Heart right ventricle (tissue), 16 donors: ENCODE data around the gene PDE11A. TPM values are rescaled to one million over a fixed set of nuclear protein-coding genes. Genes with fewer than 3 reads are reported as not detected.

Experiments
- ATAC-seq, 8 donors: fragments of 200-7000 bp; cut with Tn5 transposase; one replicate each; pipeline ENCODE4 v1.9.1; 2020; ENCODE audit warnings: mild to moderate bottlenecking in 8 of 8, moderate library complexity in 8 of 8, moderate number of reproducible peaks in 1 of 8
- DNase-seq, 2 donors: peaks; one replicate each; pipeline ENCODE4 v3.0.0-alpha.2; 2020
- H3K27ac ChIP-seq, 10 donors: fragments of 200-600 bp; sonication (generic) in 2 of 10; one replicate each; pipeline versions ENCODE4 v1.5.0 to v1.8.0; 2020 to 2022; ENCODE audit warnings: mild to moderate bottlenecking in 3 of 10
- H3K27me3 ChIP-seq, 7 donors: fragments of 200-600 bp; one replicate each; pipeline ENCODE4 v1.8.0; 2021 to 2022; ENCODE audit warnings: mild to moderate bottlenecking in 2 of 7
- H3K36me3 ChIP-seq, 9 donors: fragments of 200-600 bp; sonication (generic) in 1 of 9; one replicate each; pipeline versions ENCODE4 v1.5.0 to v1.8.0; 2020 to 2022; ENCODE audit warnings: mild to moderate bottlenecking in 2 of 9
- H3K4me1 ChIP-seq, 9 donors: fragments of 200-600 bp; sonication (generic) in 1 of 9; one replicate each; pipeline versions ENCODE4 v1.5.0 to v1.8.0; 2020 to 2022; ENCODE audit warnings: mild to moderate bottlenecking in 4 of 9
- H3K4me3 ChIP-seq, 10 donors: fragments of 200-600 bp; sonication (generic) in 2 of 10; one replicate each; pipeline versions ENCODE4 v1.5.0 to v1.8.0; 2020 to 2022; ENCODE audit warnings: mild to moderate bottlenecking in 7 of 10, moderate library complexity in 2 of 10
- H3K9me3 ChIP-seq, 11 donors: fragments of 200-600 bp in 10 of 11; sonication (generic) in 2 of 11; one replicate each; pipeline versions ENCODE4 v1.5.0 to v1.8.0; 2013 to 2022; ENCODE audit warnings: mild to moderate bottlenecking in 2 of 11, control low read depth in 1 of 11, moderate library complexity in 1 of 11
- WGBS, 2 donors: extraction: QIAGEN DNeasy Blood & Tissue Kit; methylation state at CpG; one replicate each; pipeline ENCODE4 v1.1.7; 2013; ENCODE audit warnings: inconsistent platforms in 1 of 2; 5-methylcytosine and 5-hydroxymethylcytosine counted together
- intact Hi-C, 10 donors: fragments of 100-400 bp; cut with DNase I; formaldehyde crosslinking; loops; one replicate each; pipeline versions ENCODE4 v1.11.1 to v1.14.2; 2022
- polyA plus RNA-seq, 2 donors: library from polyadenylated mRNA; stranded (reverse); fragments of 200-250 nt; gene quantifications; one replicate each; pipeline ENCODE4 v1.2.3, GENCODE V29; 2013
- total RNA-seq, 10 donors: library from RNA; stranded (reverse); fragmentation: NEBNext Ultra II Directional in 3 of 10; extraction: Animal tissue kit (Norgen Biotek cat#: 25700) in 3 of 10; gene quantifications; one replicate each; pipeline versions ENCODE4 v1.2.1 to v1.2.4, GENCODE V29; 2021 to 2023
- TF ChIP-seq, protein P1 (sequence below), 9 donors: fragments of 200-600 bp; sonication (generic) in 2 of 9; IDR thresholded peaks; one replicate each; pipeline versions ENCODE4 v1.5.0 to v1.8.0; 2021 to 2022; ENCODE audit warnings: antibody characterized with exemption in 9 of 9, mild to moderate bottlenecking in 5 of 9, moderate library complexity in 1 of 9
- donor health status: Arrhythmogenic right ventricular cardiomyopathy.
- donor health status: ischemic (EF 13 %, LVEDD 7.1; RV severe dilation, severe dysfunction).
- donor health status: healthy with polysubstance abuse.
- donor health status: DM: no; HTN: yes; CAD: no.
- donor health status: DM: no; HTN: no; CAD: no.
- donor health status: ischemic (EF 25% LVEDD 6.9; RV normal size, moderate dysfunction).
- donor health status: ischemic (EF 25% LVEDD 5.7; RV mildly dilated, moderate dysfunction).
- donor health status: healthy.
- donor health status: DM: yes; HTN: yes; CAD: no.
- donor health status: Ischemic cardiomyopathy.
- donor health status: ischemic (EF 35%, LVEDD 5.7; RV mildly dilated, moderate dysfunction).
- donor health status: nonischemic (EF 11% LVEDD 7.7; RV severe dilation, severe dysfunction).
- donor health status: DM: yes; HTN: yes; CAD: no.
- donor health status: PGD.
- donor health status: ischemic (EF 29% LVEDD 5.4; RV normal size, mild dysfunction).
- donor health status: nonischemic (EF 23%, LVEDD 6.1; RV moderate dilation, normal function).

Gene PDE11A
- total and polyA plus RNA-seq, 12 donors = 0.12 to 6.4 (median 1.1) TPM

DNA sequence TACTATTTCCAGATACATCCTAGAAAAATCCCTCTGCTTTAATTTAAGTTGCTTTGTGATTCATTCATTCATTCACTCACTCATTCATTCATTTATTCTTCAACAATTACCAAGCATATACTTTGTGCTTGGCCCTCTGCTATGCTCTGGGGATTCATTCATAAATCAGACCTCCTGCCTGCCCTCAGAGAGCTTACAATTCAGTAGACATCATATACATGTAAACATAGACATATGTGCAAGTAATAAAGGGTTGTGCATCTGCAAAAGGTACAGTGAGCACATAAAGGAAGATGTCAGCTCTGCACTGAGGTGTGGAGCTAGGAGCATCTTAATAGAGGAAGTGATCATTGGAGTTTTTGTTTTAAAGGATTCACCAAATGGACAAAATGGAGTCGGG lies 490.6 kb downstream of the PDE11A start:
- no peak for DNase-seq
- H3K27me3 ChIP-seq = no peaks in the 10 kb centered on the region
- H3K27ac ChIP-seq = no peak overlapping the region
- H3K9me3 ChIP-seq = no peaks in the 10 kb centered on the region
- intact Hi-C loops = loop anchor here in 1 of 10 donors (2.0 kb wide), 1 partner anchor 59 kb away; no protein-coding TSS in a partner anchor
- TF ChIP-seq, protein P1, sequence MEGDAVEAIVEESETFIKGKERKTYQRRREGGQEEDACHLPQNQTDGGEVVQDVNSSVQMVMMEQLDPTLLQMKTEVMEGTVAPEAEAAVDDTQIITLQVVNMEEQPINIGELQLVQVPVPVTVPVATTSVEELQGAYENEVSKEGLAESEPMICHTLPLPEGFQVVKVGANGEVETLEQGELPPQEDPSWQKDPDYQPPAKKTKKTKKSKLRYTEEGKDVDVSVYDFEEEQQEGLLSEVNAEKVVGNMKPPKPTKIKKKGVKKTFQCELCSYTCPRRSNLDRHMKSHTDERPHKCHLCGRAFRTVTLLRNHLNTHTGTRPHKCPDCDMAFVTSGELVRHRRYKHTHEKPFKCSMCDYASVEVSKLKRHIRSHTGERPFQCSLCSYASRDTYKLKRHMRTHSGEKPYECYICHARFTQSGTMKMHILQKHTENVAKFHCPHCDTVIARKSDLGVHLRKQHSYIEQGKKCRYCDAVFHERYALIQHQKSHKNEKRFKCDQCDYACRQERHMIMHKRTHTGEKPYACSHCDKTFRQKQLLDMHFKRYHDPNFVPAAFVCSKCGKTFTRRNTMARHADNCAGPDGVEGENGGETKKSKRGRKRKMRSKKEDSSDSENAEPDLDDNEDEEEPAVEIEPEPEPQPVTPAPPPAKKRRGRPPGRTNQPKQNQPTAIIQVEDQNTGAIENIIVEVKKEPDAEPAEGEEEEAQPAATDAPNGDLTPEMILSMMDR (IDR thresholded peaks at IDR 0.05) = no peak
- H3K4me1 ChIP-seq = peaks cover 0 to 13% (median 0%) of the 10 kb centered on the region in 9 donors
- H3K4me3 ChIP-seq = no peak overlapping the region
- WGBS, 2 donors = 96 to 100% methylated on average over 1 of the region's 1 CpG
- no peaks in the 10 kb centered on the region for H3K36me3 ChIP-seq
- ATAC-seq = no peak

DNA sequence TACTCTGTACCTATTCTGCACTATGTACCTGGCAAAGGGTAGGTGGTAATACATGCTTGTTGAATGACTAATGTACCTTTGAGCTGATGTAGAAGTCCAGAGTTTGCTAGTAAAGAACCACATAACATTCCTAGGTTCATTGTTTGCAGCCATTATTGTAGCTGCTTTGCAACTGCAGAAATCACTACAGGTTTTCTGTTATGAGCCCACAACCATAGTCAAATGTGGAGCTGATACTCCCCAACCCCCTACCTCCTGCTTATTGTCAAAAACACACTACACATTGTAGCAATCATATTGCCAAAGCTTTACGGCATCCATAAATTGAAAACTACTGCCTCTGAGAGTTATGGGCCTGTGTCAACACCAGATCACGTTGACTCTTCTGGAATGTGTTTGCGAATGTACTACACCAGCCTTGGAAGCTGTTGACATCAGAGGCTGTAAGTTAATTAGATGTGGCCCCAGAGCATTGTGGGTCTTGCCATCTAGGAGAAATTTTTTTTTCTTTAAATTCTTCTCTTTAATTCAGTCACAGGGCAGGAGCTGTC lies 493.0 kb downstream of the PDE11A start:
- intact Hi-C loops = no loop called here
- Histone ChIP-seq H3K4me1 (no peaks in the 10 kb centered on the region), H3K27me3 (no peaks in the 10 kb centered on the region), H3K36me3 (no peaks in the 10 kb centered on the region), H3K4me3 (no peak overlapping the region), H3K27ac (no peak overlapping the region), H3K9me3 (no peaks in the 10 kb centered on the region)
- DNase-seq = no peak
- no peak for ATAC-seq
- TF ChIP-seq, protein P1 (IDR thresholded peaks at IDR 0.05) = no peak
- 53 to 65% methylated on average over 3 of the region's 3 CpGs for WGBS, 2 donors

DNA sequence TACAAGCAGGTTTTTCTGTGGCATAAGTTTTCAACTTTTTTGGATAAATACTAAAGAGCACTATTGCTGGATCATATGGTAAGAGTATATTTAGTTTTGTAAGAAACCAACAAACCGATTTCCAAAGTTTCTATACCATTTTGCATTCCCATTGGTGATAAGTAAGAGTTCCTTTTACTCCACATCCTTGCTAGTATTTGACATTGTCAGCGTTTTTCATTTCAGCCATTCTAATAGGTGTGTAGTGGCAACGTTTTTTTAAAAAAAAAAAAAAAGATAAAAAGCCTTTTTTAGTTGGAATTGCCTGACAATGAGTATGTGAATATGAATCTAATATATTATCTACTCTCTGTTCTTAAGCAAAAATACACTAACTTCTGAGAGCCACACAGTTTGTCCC lies 494.1 kb downstream of the PDE11A start:
- TF ChIP-seq, protein P1 (IDR thresholded peaks at IDR 0.05) = no peak
- Histone ChIP-seq H3K9me3 (no peaks in the 10 kb centered on the region), H3K27me3 (no peaks in the 10 kb centered on the region), H3K36me3 (no peaks in the 10 kb centered on the region), H3K27ac (no peak overlapping the region), H3K4me3 (no peak overlapping the region), H3K4me1 (no peaks in the 10 kb centered on the region)
- ATAC-seq (no peak), DNase-seq (no peak)
- intact Hi-C loops = no loop called here
- WGBS, 2 donors = 80 to 85% methylated on average over 3 of the region's 3 CpGs

DNA sequence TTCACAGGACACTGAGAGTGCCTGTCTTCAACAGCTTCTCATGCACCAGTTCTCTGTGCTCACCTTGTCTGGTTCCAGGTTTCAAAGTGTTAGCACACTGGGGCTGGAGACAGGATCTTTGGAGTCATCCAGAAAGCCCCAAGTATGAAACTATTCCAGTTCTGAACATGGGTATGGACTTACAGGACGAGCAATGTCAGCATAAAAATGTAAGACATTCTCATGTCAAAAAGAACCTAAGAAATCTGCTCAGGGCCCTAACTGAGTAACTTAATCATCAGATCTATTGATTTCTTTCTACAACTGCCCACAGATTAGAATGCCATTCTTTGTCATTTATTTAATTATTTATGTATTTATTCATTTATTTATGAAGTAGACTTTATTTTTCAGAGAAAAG lies 495.5 kb downstream of the PDE11A start:
- H3K27me3 ChIP-seq = no peaks in the 10 kb centered on the region
- intact Hi-C loops = no loop called here
- no peaks in the 10 kb centered on the region for H3K4me1 ChIP-seq
- H3K36me3 ChIP-seq = no peaks in the 10 kb centered on the region
- ATAC-seq = no peak
- H3K9me3 ChIP-seq = no peaks in the 10 kb centered on the region
- DNase-seq = no peak
- TF ChIP-seq, protein P1 (IDR thresholded peaks at IDR 0.05) = no peak
- no peak overlapping the region for H3K27ac ChIP-seq
- WGBS, 2 donors = 82 to 83% methylated on average over 1 of the region's 1 CpG
- no peak overlapping the region for H3K4me3 ChIP-seq
